Esophagus squamous epithelium (tissue), 4 donors: ENCODE data around the gene CYB5R4.

Source experiments
- POLR2A ChIP-seq, 4 donors: fragments of 450-650 bp; IDR thresholded peaks; one replicate each; pipeline ENCODE4 v1.6.1; 2017; ENCODE audit warnings: antibody characterized with exemption in 4 of 4, mild to moderate bottlenecking in 4 of 4, moderate library complexity in 3 of 4
- TF ChIP-seq, protein P1 (sequence below), 6 experiments: fragments of 450-650 bp in 4 of 6; fragments of 200-600 bp in 2 of 6; sonication (generic) in 2 of 6; IDR thresholded peaks; one replicate each; pipeline ENCODE4 v1.5.1; 2016 to 2019; ENCODE audit warnings: antibody characterized with exemption in 6 of 6, mild to moderate bottlenecking in 4 of 6, moderate library complexity in 4 of 6

DNA sequence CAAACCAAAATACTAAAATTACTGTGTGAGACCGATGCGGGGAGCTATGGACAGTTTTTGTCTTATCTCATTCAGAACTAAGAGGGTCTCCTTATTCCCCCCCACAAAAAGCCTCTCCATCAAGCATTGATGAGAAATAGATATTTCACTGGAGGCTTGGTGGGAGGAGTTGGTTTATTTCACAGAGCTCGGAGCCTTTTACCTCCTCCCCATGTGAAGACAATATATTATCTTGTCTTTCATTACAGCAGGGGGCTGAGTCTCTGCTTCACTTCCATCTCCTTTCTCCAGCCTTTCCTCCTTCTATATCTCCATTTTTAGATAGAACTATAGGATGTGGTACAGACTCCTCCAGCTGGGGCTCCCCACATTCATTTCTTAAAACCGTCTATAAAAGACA, 144.2 kb downstream of the CYB5R4 start:
- TF ChIP-seq, protein P1, sequence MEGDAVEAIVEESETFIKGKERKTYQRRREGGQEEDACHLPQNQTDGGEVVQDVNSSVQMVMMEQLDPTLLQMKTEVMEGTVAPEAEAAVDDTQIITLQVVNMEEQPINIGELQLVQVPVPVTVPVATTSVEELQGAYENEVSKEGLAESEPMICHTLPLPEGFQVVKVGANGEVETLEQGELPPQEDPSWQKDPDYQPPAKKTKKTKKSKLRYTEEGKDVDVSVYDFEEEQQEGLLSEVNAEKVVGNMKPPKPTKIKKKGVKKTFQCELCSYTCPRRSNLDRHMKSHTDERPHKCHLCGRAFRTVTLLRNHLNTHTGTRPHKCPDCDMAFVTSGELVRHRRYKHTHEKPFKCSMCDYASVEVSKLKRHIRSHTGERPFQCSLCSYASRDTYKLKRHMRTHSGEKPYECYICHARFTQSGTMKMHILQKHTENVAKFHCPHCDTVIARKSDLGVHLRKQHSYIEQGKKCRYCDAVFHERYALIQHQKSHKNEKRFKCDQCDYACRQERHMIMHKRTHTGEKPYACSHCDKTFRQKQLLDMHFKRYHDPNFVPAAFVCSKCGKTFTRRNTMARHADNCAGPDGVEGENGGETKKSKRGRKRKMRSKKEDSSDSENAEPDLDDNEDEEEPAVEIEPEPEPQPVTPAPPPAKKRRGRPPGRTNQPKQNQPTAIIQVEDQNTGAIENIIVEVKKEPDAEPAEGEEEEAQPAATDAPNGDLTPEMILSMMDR (IDR thresholded peaks at IDR 0.05) = no peak
- TF ChIP-seq POLR2A (IDR thresholded peaks at IDR 0.05) = no peak
